Skin epidermis (tissue), 12 donors: ENCODE results near the gene CHRNA4.

ENCODE experiments used
- H3K27ac ChIP-seq, 21 experiments: fragments of 200-600 bp; sonication (generic) in 11 of 21; one replicate each; pipeline ENCODE4 v1.5.0; 2020; ENCODE audit warnings: mild to moderate bottlenecking in 3 of 21, inconsistent platforms in 2 of 21, moderate library complexity in 2 of 21
- H3K4me3 ChIP-seq, 7 experiments: fragments of 200-600 bp; sonication (generic) in 2 of 7; one replicate each; pipeline ENCODE4 v1.5.0; 2020; ENCODE audit warnings: inconsistent platforms in 2 of 7, mild to moderate bottlenecking in 2 of 7, moderate library complexity in 1 of 7

Gene CHRNA4

GRCh38 chr20:63326314-63327230, 34.6 kb downstream of the CHRNA4 start:
- Histone ChIP-seq H3K27ac (peak overlapping the region in 5 of 21 experiments; percentile 20 to 77 (median 35)), H3K4me3 (no peak overlapping the region)

GRCh38 chr20:63325554-63326313, 35.4 kb downstream of the CHRNA4 start:
- H3K4me3 ChIP-seq: no peak overlapping the region
- H3K27ac ChIP-seq: no peak overlapping the region

- H3K4me3 ChIP-seq: no peak overlapping the region
- no peak overlapping the region for H3K27ac ChIP-seq
Observed at GRCh38 chr20:63325021-63325471, 36.1 kb downstream of the CHRNA4 start.

- H3K4me3 ChIP-seq: no peak overlapping the region
- no peak overlapping the region for H3K27ac ChIP-seq
Observed at GRCh38 chr20:63323357-63323981, 37.7 kb downstream of the CHRNA4 start.

GRCh38 chr20:63322933-63323273, 38.2 kb downstream of the CHRNA4 start:
- H3K4me3 ChIP-seq: no peak overlapping the region
- H3K27ac ChIP-seq: no peak overlapping the region

GRCh38 chr20:63322146-63322932, 38.8 kb downstream of the CHRNA4 start:
- no peak overlapping the region for H3K27ac ChIP-seq

GRCh38 chr20:63321148-63321831, 39.9 kb downstream of the CHRNA4 start:
- H3K4me3 ChIP-seq: no peak overlapping the region
- H3K27ac ChIP-seq: no peak overlapping the region

More at GRCh38 chr20:63322146-63322932, 38.8 kb downstream of the CHRNA4 start:
- H3K4me3 ChIP-seq: no peak overlapping the region

GRCh38 chr20:63320616-63321147, 40.5 kb downstream of the CHRNA4 start:
- Histone ChIP-seq H3K27ac (no peak overlapping the region), H3K4me3 (no peak overlapping the region)

GRCh38 chr20:63320041-63320511, 41.1 kb downstream of the CHRNA4 start:
- Histone ChIP-seq H3K27ac (no peak overlapping the region), H3K4me3 (no peak overlapping the region)

GRCh38 chr20:63319164-63320040, 41.7 kb downstream of the CHRNA4 start:
- no peak overlapping the region for H3K4me3 ChIP-seq
- no peak overlapping the region for H3K27ac ChIP-seq

- Histone ChIP-seq H3K27ac (no peak overlapping the region), H3K4me3 (no peak overlapping the region)
Observed at GRCh38 chr20:63318391-63319163, 42.6 kb downstream of the CHRNA4 start.

GRCh38 chr20:63317601-63318291, 43.4 kb downstream of the CHRNA4 start:
- Histone ChIP-seq H3K4me3 (no peak overlapping the region), H3K27ac (no peak overlapping the region)

GRCh38 chr20:63317061-63317460, 44.1 kb downstream of the CHRNA4 start:
- H3K4me3 ChIP-seq: no peak overlapping the region
- no peak overlapping the region for H3K27ac ChIP-seq

GRCh38 chr20:63316502-63316921, 44.6 kb downstream of the CHRNA4 start:
- Histone ChIP-seq H3K27ac (no peak overlapping the region), H3K4me3 (no peak overlapping the region)

- Histone ChIP-seq H3K4me3 (no peak overlapping the region), H3K27ac (no peak overlapping the region)
Observed at GRCh38 chr20:63315731-63316491, 45.2 kb downstream of the CHRNA4 start.

GRCh38 chr20:63315240-63315689, 45.9 kb downstream of the CHRNA4 start:
- H3K27ac ChIP-seq: no peak overlapping the region
- H3K4me3 ChIP-seq: no peak overlapping the region
